Esophagus squamous epithelium (tissue), 4 donors: ENCODE results near the gene SHISA5.

Source experiments
- CTCF ChIP-seq, 6 experiments: fragments of 450-650 bp in 4 of 6; fragments of 200-600 bp in 2 of 6; sonication (generic) in 2 of 6; IDR thresholded peaks; one replicate each; pipeline ENCODE4 v1.5.1; 2016 to 2019; ENCODE audit warnings: antibody characterized with exemption in 6 of 6, mild to moderate bottlenecking in 4 of 6, moderate library complexity in 4 of 6
- POLR2A ChIP-seq, 4 donors: fragments of 450-650 bp; IDR thresholded peaks; one replicate each; pipeline ENCODE4 v1.6.1; 2017; ENCODE audit warnings: antibody characterized with exemption in 4 of 4, mild to moderate bottlenecking in 4 of 4, moderate library complexity in 3 of 4

GRCh38 chr3:48465237-48465530, 38.8 kb downstream of the SHISA5 start:
- TF ChIP-seq CTCF (IDR thresholded peaks at IDR 0.05) (no peak), POLR2A (IDR thresholded peaks at IDR 0.05) (no peak)
